Smooth muscle cell (in vitro differentiated cells): Measurements from ENCODE around the gene NR1H4. TPM values are rescaled to one million over a fixed set of nuclear protein-coding genes. Genes with fewer than 3 reads are reported as not detected.

Source experiments
- DNase-seq: peaks from one replicate; lab custom pipeline; 2025; ENCODE audit not compliant: unreplicated experiment; lab: John Stamatoyannopoulos, UW
- H2AFZ ChIP-seq: fragments of 200-600 bp; sonication (generic); 2 replicates; pipeline ENCODE4 v1.6.0; 2016; ENCODE audit warnings: antibody characterized with exemption, low read depth, mild to moderate bottlenecking
- H3F3A ChIP-seq: fragments of 200-600 bp; sonication (generic); 2 replicates; pipeline ENCODE4 v1.6.0; 2017; ENCODE audit warnings: antibody characterized with exemption, low read depth
- H3K27ac ChIP-seq: fragments of 200-600 bp; sonication (generic); 2 replicates; pipeline ENCODE4 v1.5.1; 2016; ENCODE audit warnings: low read depth, mild to moderate bottlenecking
- H3K27me3 ChIP-seq: fragments of 200-600 bp; sonication (generic); 2 replicates; pipeline ENCODE4 v1.6.1; 2016; ENCODE audit warnings: low read depth, mild to moderate bottlenecking
- H3K36me3 ChIP-seq: fragments of 200-600 bp; sonication (generic); 2 replicates; pipeline ENCODE4 v1.5.1; 2016; ENCODE audit warnings: low read depth
- H3K4me1 ChIP-seq: fragments of 200-600 bp; sonication (generic); 2 replicates; pipeline ENCODE4 v1.5.1; 2016; ENCODE audit warnings: low read depth
- H3K4me2 ChIP-seq: fragments of 200-600 bp; sonication (generic); 2 replicates; pipeline ENCODE4 v1.6.0; 2016; ENCODE audit warnings: mild to moderate bottlenecking
- H3K4me3 ChIP-seq: fragments of 200-600 bp; sonication (generic); 2 replicates; pipeline ENCODE4 v1.5.1; 2016; ENCODE audit warnings: mild to moderate bottlenecking
- H3K79me2 ChIP-seq: fragments of 200-600 bp; sonication (generic); 2 replicates; pipeline ENCODE4 v1.6.0; 2016; ENCODE audit warnings: low read depth, mild to moderate bottlenecking
- H3K9ac ChIP-seq: fragments of 200-600 bp; sonication (generic); 2 replicates; pipeline ENCODE4 v1.6.0; 2016; ENCODE audit warnings: low read depth
- H3K9me3 ChIP-seq: fragments of 200-600 bp; sonication (generic); replicated peaks from 2 replicates; pipeline ENCODE4 v1.5.1; 2016; ENCODE audit warnings: low read depth
- H4K20me1 ChIP-seq: fragments of 200-600 bp; sonication (generic); 2 replicates; pipeline ENCODE4 v1.6.0; 2016; ENCODE audit warnings: low read depth
- WGBS: methylation state at CpG from one replicate; pipeline ENCODE4 v1.1.7; 2016; ENCODE audit warnings: low lambda C conversion rate; 5-methylcytosine and 5-hydroxymethylcytosine counted together
- polyA plus RNA-seq: library from polyadenylated mRNA; unstranded; fragments of >200 nt; fragmentation: Nextera tagmentation; extraction: Ambion mirVana; gene quantifications from 2 replicates; pipeline ENCODE4 v1.2.1, GENCODE V29; 2016
- total RNA-seq: library from RNA; depleted of rRNA; stranded (reverse); fragments of >200 nt; gene quantifications from 2 replicates; pipeline ENCODE4 v1.2.3, GENCODE V29; 2014
- TF ChIP-seq, protein P1 (sequence below): fragments of 200-600 bp; sonication (generic); IDR thresholded peaks from 2 replicates; pipeline ENCODE4 v1.5.1; 2017; ENCODE audit warnings: borderline replicate concordance, mild to moderate bottlenecking, antibody characterized with exemption; ENCODE audit not compliant: insufficient read depth, poor library complexity, severe bottlenecking

Gene NR1H4
- total and polyA plus RNA-seq, 2 experiments from 2014 or later, result not detected

DNA sequence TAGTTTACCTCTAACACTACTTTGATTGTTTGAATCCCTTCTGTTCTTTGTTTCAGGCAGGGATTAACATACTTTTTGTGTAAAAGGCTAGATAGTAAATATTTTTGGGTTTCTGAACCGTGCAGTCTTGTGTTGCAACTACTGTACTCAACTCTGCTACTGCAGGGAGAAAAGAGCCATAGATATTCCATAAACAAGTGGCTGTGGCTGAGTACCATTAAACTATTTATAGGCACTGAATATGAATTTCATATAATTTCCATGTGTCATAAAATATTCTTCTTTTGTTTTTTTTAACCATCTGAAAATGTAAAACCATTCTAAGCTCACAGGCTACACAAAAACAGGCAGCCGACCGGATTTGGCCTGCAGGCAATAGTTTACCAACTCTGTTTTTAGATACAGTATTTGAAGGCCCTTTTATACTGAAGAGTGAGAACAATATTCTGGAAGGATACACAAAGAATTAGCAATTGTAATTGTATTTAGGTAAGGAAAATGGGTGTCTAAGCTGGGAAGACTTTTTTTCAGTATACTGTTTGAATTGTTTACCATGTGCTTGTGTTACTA lies 15.7 kb downstream of the NR1H4 start:
- Histone ChIP-seq H3K36me3 (no peaks in the 10 kb centered on the region), H3K4me1 (no peaks in the 10 kb centered on the region), H3K9me3 (no peaks in the 10 kb centered on the region), H3K9ac (no peak overlapping the region), H3F3A (no peaks in the 10 kb centered on the region), H2AFZ (no peak overlapping the region), H4K20me1 (no peaks in the 10 kb centered on the region), H3K4me2 (no peak overlapping the region), H3K27me3 (no peaks in the 10 kb centered on the region), H3K4me3 (no peak overlapping the region), H3K79me2 (no peaks in the 10 kb centered on the region), H3K27ac (no peak overlapping the region)
- no peak for DNase-seq
- TF ChIP-seq, protein P1, sequence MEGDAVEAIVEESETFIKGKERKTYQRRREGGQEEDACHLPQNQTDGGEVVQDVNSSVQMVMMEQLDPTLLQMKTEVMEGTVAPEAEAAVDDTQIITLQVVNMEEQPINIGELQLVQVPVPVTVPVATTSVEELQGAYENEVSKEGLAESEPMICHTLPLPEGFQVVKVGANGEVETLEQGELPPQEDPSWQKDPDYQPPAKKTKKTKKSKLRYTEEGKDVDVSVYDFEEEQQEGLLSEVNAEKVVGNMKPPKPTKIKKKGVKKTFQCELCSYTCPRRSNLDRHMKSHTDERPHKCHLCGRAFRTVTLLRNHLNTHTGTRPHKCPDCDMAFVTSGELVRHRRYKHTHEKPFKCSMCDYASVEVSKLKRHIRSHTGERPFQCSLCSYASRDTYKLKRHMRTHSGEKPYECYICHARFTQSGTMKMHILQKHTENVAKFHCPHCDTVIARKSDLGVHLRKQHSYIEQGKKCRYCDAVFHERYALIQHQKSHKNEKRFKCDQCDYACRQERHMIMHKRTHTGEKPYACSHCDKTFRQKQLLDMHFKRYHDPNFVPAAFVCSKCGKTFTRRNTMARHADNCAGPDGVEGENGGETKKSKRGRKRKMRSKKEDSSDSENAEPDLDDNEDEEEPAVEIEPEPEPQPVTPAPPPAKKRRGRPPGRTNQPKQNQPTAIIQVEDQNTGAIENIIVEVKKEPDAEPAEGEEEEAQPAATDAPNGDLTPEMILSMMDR, result no peak
- 73% methylated on average over 3 of the region's 3 CpGs for WGBS

DNA sequence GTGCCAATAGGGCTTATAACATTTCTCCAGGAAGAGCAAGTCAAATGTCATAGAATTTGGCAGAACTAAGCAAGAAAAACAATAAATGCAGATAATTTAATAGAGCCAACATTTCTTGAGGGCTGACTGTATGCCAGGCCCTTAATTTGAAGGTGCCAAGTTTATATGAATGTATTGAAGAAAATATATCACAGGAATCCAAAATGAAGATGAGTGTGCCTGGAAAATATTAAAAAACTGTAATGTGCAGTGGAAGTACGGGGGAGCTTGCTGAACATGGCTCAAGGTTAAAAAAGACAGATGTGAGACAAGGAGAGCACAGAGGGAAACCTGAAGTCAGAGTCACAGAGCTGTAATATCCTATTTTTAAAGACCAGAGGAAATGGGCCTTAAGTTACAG lies 16.4 kb downstream of the NR1H4 start:
- Histone ChIP-seq H4K20me1 (no peaks in the 10 kb centered on the region), H2AFZ (no peak overlapping the region), H3K4me2 (no peak overlapping the region), H3K4me3 (no peak overlapping the region), H3K79me2 (no peaks in the 10 kb centered on the region), H3K27me3 (no peaks in the 10 kb centered on the region), H3K36me3 (no peaks in the 10 kb centered on the region), H3F3A (no peaks in the 10 kb centered on the region), H3K9ac (no peak overlapping the region), H3K27ac (no peak overlapping the region), H3K4me1 (no peaks in the 10 kb centered on the region), H3K9me3 (no peaks in the 10 kb centered on the region)
- TF ChIP-seq, protein P1, result no peak
- 88% methylated on average over 1 of the region's 1 CpG for WGBS
- no peak for DNase-seq

DNA sequence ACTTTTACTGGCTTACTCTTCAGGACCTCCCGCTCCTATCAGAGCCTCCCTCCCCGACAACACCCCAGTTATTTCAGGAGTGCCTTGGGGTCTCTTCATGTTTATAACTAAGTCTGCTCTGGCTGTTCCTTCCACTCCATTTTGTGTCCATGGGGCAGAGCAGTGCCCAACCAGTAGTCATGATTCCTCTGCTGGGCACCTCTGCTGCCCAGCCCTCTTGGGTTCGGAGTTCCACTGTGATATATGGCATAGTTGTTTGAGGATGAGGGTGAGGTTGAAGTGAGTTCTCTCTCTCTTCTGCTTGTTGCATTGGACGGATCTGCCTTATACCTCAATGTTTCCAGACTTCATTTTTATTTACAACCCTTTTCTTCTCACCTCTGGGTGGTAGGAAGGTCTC lies 17.4 kb downstream of the NR1H4 start:
- no peak overlapping the region for H3K9ac ChIP-seq
- no peak overlapping the region for H3K4me2 ChIP-seq
- H3F3A ChIP-seq, result no peaks in the 10 kb centered on the region
- DNase-seq, result no peak
- no peaks in the 10 kb centered on the region for H3K4me1 ChIP-seq
- no peak overlapping the region for H3K4me3 ChIP-seq
- no peak overlapping the region for H2AFZ ChIP-seq
- TF ChIP-seq, protein P1, result no peak
- no peaks in the 10 kb centered on the region for H3K27me3 ChIP-seq
- no peak overlapping the region for H3K27ac ChIP-seq
- WGBS, result 81% methylated on average over 4 of the region's 4 CpGs
- H3K79me2 ChIP-seq, result no peaks in the 10 kb centered on the region
- no peaks in the 10 kb centered on the region for H3K9me3 ChIP-seq
- H4K20me1 ChIP-seq, result no peaks in the 10 kb centered on the region
- no peaks in the 10 kb centered on the region for H3K36me3 ChIP-seq

DNA sequence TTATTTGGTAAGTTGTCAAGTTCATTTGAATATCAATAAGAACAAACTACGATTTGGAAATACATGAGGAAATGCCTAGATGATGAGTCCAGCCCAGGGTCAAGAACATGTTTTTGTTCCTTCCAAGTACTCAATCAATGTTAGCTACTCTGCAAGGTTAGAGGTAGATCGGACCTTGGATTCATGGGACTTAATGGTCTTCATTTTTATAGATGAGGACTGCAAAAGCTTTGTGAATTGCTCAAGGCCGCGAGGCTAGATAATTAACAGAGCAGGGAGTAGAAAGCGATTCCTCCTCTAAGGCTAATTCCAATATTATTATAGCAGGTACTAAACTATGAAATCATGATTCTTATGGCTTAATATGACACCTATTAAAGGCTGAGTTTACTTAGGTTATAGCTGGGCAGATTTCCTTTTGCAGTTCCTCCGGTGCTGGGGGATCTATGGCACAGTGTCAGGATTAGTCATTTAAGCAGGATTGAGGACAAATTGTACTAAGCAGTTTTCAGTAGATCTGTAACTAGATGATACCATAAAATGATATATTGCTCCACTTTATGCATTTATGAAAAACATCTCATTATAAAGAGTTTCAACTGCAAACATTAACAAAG lies 19.8 kb downstream of the NR1H4 start:
- Histone ChIP-seq H3K27ac (no peak overlapping the region), H3K36me3 (no peaks in the 10 kb centered on the region), H3F3A (no peaks in the 10 kb centered on the region), H4K20me1 (no peaks in the 10 kb centered on the region), H3K79me2 (no peaks in the 10 kb centered on the region), H3K4me2 (no peak overlapping the region), H3K9me3 (no peaks in the 10 kb centered on the region), H3K4me1 (no peaks in the 10 kb centered on the region), H2AFZ (no peak overlapping the region), H3K4me3 (no peak overlapping the region), H3K9ac (no peak overlapping the region), H3K27me3 (no peaks in the 10 kb centered on the region)
- DNase-seq, result no peak
- TF ChIP-seq, protein P1, result no peak
- 90% methylated on average over 6 of the region's 6 CpGs for WGBS
